Pons (tissue), 1 donor: ENCODE measurements around the gene SLC7A7.
"Not testable (repeated sequence)": the region's sequence is repeated elsewhere in the genome, so short reads cannot be mapped to it uniquely, and the experiment has no call there.

Experiments
- DNase-seq: peaks from one replicate; pipeline ENCODE4 v3.0.0-alpha.2; 2016; ENCODE audit warnings: low spot score

Gene SLC7A7

GRCh38 chr14:22820731-22821130, 5.5 kb upstream of the SLC7A7 start:
- DNase-seq, result no peak

GRCh38 chr14:22819151-22819988, 4.1 kb upstream of the SLC7A7 start:
- no peak for DNase-seq

GRCh38 chr14:22814373-22814772, 862 bp downstream of the SLC7A7 start:
- DNase-seq, result no peak

GRCh38 chr14:22813145-22813544, 2.1 kb downstream of the SLC7A7 start:
- no peak for DNase-seq

- no peak for DNase-seq
Observed at GRCh38 chr14:22812744-22813143, 2.5 kb downstream of the SLC7A7 start.

GRCh38 chr14:22811722-22812121, 3.5 kb downstream of the SLC7A7 start:
- no peak for DNase-seq

- DNase-seq, result no peak
Observed at GRCh38 chr14:22808388-22809209, 6.6 kb downstream of the SLC7A7 start.

GRCh38 chr14:22807432-22808087, 7.7 kb downstream of the SLC7A7 start:
- no peak for DNase-seq

GRCh38 chr14:22805235-22805634, 10.0 kb downstream of the SLC7A7 start:
- not testable (repeated sequence) for DNase-seq

- no peak for DNase-seq
Observed at GRCh38 chr14:22803687-22803974, 11.6 kb downstream of the SLC7A7 start.

- no peak for DNase-seq
Observed at GRCh38 chr14:22802860-22803686, 12.2 kb downstream of the SLC7A7 start.

GRCh38 chr14:22801716-22802115, 13.5 kb downstream of the SLC7A7 start:
- no peak for DNase-seq

- DNase-seq, result no peak
Observed at GRCh38 chr14:22800346-22800745, 14.9 kb downstream of the SLC7A7 start.

- DNase-seq, result no peak
Observed at GRCh38 chr14:22798528-22798927, 16.7 kb downstream of the SLC7A7 start.

- DNase-seq, result no peak
Observed at GRCh38 chr14:22797017-22797917, 18.0 kb downstream of the SLC7A7 start.

- no peak for DNase-seq
Observed at GRCh38 chr14:22796087-22796707, 19.0 kb downstream of the SLC7A7 start.

- no peak for DNase-seq
Observed at GRCh38 chr14:22794551-22794951, 20.7 kb downstream of the SLC7A7 start.

- DNase-seq, result no peak
Observed at GRCh38 chr14:22793976-22794375, 21.3 kb downstream of the SLC7A7 start.

- DNase-seq, result not testable (repeated sequence)
Observed at GRCh38 chr14:22793550-22793949, 21.7 kb downstream of the SLC7A7 start.

GRCh38 chr14:22792158-22792557, 23.1 kb downstream of the SLC7A7 start:
- no peak for DNase-seq
